OCI-LY3 (cell line): ENCODE results near the gene FBXL4.

ENCODE experiments used
- EZH2phosphoT487 ChIP-seq: fragments of 200-600 bp; shearing (Covaris generic); IDR thresholded peaks from 2 replicates; pipeline ENCODE4 v1.6.1; 2018; ENCODE audit warnings: antibody characterized with exemption, mixed run types, low read depth
- TF ChIP-seq, protein P1 (sequence below): fragments of 200-600, 300-600 bp; sonication (generic); IDR thresholded peaks from 2 replicates; pipeline ENCODE4 v1.5.1; 2014; ENCODE audit warnings: antibody characterized with exemption, low read length, low read depth

DNA sequence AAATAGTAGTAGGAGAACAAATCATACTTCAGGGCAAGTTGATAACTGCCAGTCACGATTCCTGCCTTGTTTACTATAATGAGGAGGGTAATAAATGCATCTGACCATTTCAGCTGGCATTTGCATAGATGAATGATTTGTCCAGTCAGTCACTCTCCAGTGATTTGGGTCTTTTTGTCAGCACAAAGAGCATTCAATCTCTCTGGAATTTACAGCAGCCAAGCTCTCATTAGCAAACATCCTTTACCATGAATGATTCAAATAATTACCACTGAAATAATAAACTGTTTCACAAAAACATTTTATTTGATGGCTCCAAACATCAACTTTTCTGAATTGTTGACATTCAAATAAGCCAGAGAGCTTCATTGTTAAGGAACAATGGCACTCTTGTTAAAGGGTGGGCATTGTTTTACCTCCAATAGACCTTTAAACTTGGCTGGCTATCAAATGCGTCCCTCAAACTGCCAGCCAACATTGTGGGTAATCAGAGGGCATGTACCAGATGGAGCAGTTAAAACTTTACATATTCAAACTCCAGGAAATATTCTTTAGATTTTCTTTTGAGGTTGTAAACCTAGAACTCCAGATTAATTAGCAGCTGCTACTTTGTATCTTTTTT is 30.0 kb upstream of the FBXL4 start:
- TF ChIP-seq, protein P1, sequence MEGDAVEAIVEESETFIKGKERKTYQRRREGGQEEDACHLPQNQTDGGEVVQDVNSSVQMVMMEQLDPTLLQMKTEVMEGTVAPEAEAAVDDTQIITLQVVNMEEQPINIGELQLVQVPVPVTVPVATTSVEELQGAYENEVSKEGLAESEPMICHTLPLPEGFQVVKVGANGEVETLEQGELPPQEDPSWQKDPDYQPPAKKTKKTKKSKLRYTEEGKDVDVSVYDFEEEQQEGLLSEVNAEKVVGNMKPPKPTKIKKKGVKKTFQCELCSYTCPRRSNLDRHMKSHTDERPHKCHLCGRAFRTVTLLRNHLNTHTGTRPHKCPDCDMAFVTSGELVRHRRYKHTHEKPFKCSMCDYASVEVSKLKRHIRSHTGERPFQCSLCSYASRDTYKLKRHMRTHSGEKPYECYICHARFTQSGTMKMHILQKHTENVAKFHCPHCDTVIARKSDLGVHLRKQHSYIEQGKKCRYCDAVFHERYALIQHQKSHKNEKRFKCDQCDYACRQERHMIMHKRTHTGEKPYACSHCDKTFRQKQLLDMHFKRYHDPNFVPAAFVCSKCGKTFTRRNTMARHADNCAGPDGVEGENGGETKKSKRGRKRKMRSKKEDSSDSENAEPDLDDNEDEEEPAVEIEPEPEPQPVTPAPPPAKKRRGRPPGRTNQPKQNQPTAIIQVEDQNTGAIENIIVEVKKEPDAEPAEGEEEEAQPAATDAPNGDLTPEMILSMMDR: no peak
- no peak for TF ChIP-seq EZH2phosphoT487
